Measurements from ENCODE around the gene SLC6A19.

Gene SLC6A19

GRCh38 chr5:1194378-1194777 is 7.0 kb upstream of the SLC6A19 start:
- no peak overlapping the region for H3K27ac ChIP-seq (ENCODE audit: low read length)
- H3K4me1 ChIP-seq (ENCODE audit: low read length), result no peaks in the 10 kb centered on the region
- no peak overlapping the region for H3K4me3 ChIP-seq (ENCODE audit: low read length)
- H3K27me3 ChIP-seq (ENCODE audit: low read depth, low read length), result no peaks in the 10 kb centered on the region
- no peak for TF ChIP-seq EZH2phosphoT487 (IDR thresholded peaks at IDR 0.05; ENCODE audit: low read depth)
- TF ChIP-seq, protein P1, sequence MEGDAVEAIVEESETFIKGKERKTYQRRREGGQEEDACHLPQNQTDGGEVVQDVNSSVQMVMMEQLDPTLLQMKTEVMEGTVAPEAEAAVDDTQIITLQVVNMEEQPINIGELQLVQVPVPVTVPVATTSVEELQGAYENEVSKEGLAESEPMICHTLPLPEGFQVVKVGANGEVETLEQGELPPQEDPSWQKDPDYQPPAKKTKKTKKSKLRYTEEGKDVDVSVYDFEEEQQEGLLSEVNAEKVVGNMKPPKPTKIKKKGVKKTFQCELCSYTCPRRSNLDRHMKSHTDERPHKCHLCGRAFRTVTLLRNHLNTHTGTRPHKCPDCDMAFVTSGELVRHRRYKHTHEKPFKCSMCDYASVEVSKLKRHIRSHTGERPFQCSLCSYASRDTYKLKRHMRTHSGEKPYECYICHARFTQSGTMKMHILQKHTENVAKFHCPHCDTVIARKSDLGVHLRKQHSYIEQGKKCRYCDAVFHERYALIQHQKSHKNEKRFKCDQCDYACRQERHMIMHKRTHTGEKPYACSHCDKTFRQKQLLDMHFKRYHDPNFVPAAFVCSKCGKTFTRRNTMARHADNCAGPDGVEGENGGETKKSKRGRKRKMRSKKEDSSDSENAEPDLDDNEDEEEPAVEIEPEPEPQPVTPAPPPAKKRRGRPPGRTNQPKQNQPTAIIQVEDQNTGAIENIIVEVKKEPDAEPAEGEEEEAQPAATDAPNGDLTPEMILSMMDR (IDR thresholded peaks at IDR 0.05; ENCODE audit: low read depth, low read length), result no peak
- H3K79me2 ChIP-seq (ENCODE audit: low read length), result no peaks in the 10 kb centered on the region
- H3K9me3 ChIP-seq (ENCODE audit: insufficient read depth, low read length), result no peaks in the 10 kb centered on the region
- no peak overlapping the region for H3K9ac ChIP-seq (ENCODE audit: low read length)
- no peak overlapping the region for H3K4me2 ChIP-seq (ENCODE audit: low read length)
- H3K36me3 ChIP-seq (replicated peaks; ENCODE audit: low read depth, low read length), result no peaks in the 10 kb centered on the region
- H4K20me1 ChIP-seq (ENCODE audit: insufficient read depth, low read length), result no peaks in the 10 kb centered on the region
- no peak overlapping the region for H2AFZ ChIP-seq (ENCODE audit: low read depth, low read length)

- Histone ChIP-seq H3K27ac (ENCODE audit: low read length) (no peak overlapping the region), H3K36me3 (replicated peaks; ENCODE audit: low read depth, low read length) (no peaks in the 10 kb centered on the region), H2AFZ (ENCODE audit: low read depth, low read length) (no peak overlapping the region), H3K4me2 (ENCODE audit: low read length) (no peak overlapping the region), H3K9me3 (ENCODE audit: insufficient read depth, low read length) (no peaks in the 10 kb centered on the region), H3K27me3 (ENCODE audit: low read depth, low read length) (no peaks in the 10 kb centered on the region), H3K79me2 (ENCODE audit: low read length) (no peaks in the 10 kb centered on the region), H4K20me1 (ENCODE audit: insufficient read depth, low read length) (no peaks in the 10 kb centered on the region), H3K9ac (ENCODE audit: low read length) (no peak overlapping the region), H3K4me3 (ENCODE audit: low read length) (no peak overlapping the region), H3K4me1 (ENCODE audit: low read length) (no peaks in the 10 kb centered on the region)
- TF ChIP-seq, protein P1 (IDR thresholded peaks at IDR 0.05; ENCODE audit: low read depth, low read length), result no peak
- TF ChIP-seq EZH2phosphoT487 (IDR thresholded peaks at IDR 0.05; ENCODE audit: low read depth), result no peak
Observed at GRCh38 chr5:1195439-1195838, 6.0 kb upstream of the SLC6A19 start.

DNA sequence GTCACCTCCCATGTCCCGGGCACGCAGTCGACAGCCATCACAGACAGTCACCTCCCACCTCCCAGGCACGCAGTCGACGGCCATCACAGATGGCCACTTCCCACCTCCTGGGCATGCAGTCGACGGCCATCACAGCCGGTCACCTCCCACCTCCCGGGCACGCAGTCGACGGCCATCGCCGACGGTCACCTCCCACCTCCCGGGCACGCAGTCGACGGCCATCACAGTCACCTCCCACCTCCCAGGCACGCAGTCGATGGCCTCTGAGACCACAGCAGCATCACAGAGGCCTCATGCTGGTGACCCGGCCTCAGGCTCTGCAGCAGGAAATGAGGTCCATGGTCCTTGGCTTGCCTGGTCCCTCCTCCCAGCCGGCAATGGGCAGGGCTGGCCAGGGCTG is 5.5 kb upstream of the SLC6A19 start:
- Histone ChIP-seq H3K27ac (ENCODE audit: low read length) (no peak overlapping the region), H3K4me2 (ENCODE audit: low read length) (no peak overlapping the region), H3K36me3 (replicated peaks; ENCODE audit: low read depth, low read length) (no peaks in the 10 kb centered on the region), H4K20me1 (ENCODE audit: insufficient read depth, low read length) (no peaks in the 10 kb centered on the region), H2AFZ (ENCODE audit: low read depth, low read length) (no peak overlapping the region), H3K4me3 (ENCODE audit: low read length) (no peak overlapping the region), H3K4me1 (ENCODE audit: low read length) (no peaks in the 10 kb centered on the region), H3K9me3 (ENCODE audit: insufficient read depth, low read length) (no peaks in the 10 kb centered on the region), H3K79me2 (ENCODE audit: low read length) (no peaks in the 10 kb centered on the region), H3K27me3 (ENCODE audit: low read depth, low read length) (no peaks in the 10 kb centered on the region), H3K9ac (ENCODE audit: low read length) (no peak overlapping the region)
- TF ChIP-seq, protein P1 (IDR thresholded peaks at IDR 0.05; ENCODE audit: low read depth, low read length), result no peak
- no peak for TF ChIP-seq EZH2phosphoT487 (IDR thresholded peaks at IDR 0.05; ENCODE audit: low read depth)

DNA sequence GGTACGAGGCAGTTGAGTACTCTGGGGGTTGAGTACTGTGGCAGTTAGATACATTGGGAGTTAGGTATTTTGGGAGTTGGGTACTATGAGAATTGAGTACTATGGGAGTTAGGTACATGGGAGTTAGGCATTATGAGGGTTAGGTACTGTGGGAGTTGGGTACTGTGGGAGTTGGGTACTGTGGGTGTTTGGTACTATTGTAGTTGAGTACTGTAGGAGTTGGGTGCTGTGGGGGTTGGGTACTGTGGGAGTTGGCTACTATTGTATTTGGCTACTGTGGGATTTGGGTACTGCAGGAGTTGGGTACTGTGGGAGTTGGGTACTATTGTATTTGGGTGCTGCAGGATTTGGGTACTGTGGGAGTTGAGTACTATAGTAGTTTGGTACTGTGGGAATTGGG is 4.8 kb upstream of the SLC6A19 start:
- TF ChIP-seq, protein P1 (IDR thresholded peaks at IDR 0.05; ENCODE audit: low read depth, low read length), result no peak
- TF ChIP-seq EZH2phosphoT487 (IDR thresholded peaks at IDR 0.05; ENCODE audit: low read depth), result no peak
- no peaks in the 10 kb centered on the region for H3K27me3 ChIP-seq (ENCODE audit: low read depth, low read length)
- H3K4me3 ChIP-seq (ENCODE audit: low read length), result no peak overlapping the region
- H2AFZ ChIP-seq (ENCODE audit: low read depth, low read length), result no peak overlapping the region
- no peaks in the 10 kb centered on the region for H4K20me1 ChIP-seq (ENCODE audit: insufficient read depth, low read length)
- H3K4me1 ChIP-seq (ENCODE audit: low read length), result no peaks in the 10 kb centered on the region
- no peaks in the 10 kb centered on the region for H3K36me3 ChIP-seq (replicated peaks; ENCODE audit: low read depth, low read length)
- no peak overlapping the region for H3K4me2 ChIP-seq (ENCODE audit: low read length)
- no peaks in the 10 kb centered on the region for H3K9me3 ChIP-seq (ENCODE audit: insufficient read depth, low read length)
- H3K79me2 ChIP-seq (ENCODE audit: low read length), result no peaks in the 10 kb centered on the region
- H3K27ac ChIP-seq (ENCODE audit: low read length), result no peak overlapping the region
- H3K9ac ChIP-seq (ENCODE audit: low read length), result no peak overlapping the region

Data from OCI-LY3 (cell line).